ENCODE data around the gene PM20D2. TPM values are rescaled to one million over a fixed set of nuclear protein-coding genes. Genes with fewer than 3 reads are reported as not detected.

The PM20D2 gene
- total RNA-seq, 2 experiments from 2014 or later, result 8.4 to 8.9 TPM

- Mint-ChIP-seq H3K9me3 (no peaks in the 10 kb centered on the region), H3K4me3 (no peak overlapping the region), H3K36me3 (no peaks in the 10 kb centered on the region), H3K27ac (no peak overlapping the region), H3K27me3 (peaks cover 5% of the 10 kb centered on the region), H3K4me1 (ENCODE audit: low read depth) (no peaks in the 10 kb centered on the region)
- DNase-seq, result no peak
- ChIA-PET CTCF (no interaction called here), POLR2A (no interaction called here)
- intact Hi-C loops (cut with micrococcal nuclease), result no loop called here
Measured at GRCh38 chr6:89184344-89184743, 38.5 kb downstream of the PM20D2 start.

- Mint-ChIP-seq H3K4me3 (no peak overlapping the region), H3K36me3 (no peaks in the 10 kb centered on the region), H3K27me3 (peaks cover 6% of the 10 kb centered on the region), H3K4me1 (ENCODE audit: low read depth) (no peaks in the 10 kb centered on the region), H3K9me3 (no peaks in the 10 kb centered on the region), H3K27ac (no peak overlapping the region)
- ChIA-PET POLR2A (no interaction called here), CTCF (no interaction called here)
- no peak for DNase-seq
- intact Hi-C loops (cut with micrococcal nuclease), result no loop called here
Measured at GRCh38 chr6:89186762-89187161, 40.9 kb downstream of the PM20D2 start.

GRCh38 chr6:89187504-89187903 is 41.6 kb downstream of the PM20D2 start:
- CTCF ChIA-PET, result no interaction called here
- POLR2A ChIA-PET, result no interaction called here
- intact Hi-C loops (cut with micrococcal nuclease), result no loop called here
- Mint-ChIP-seq H3K9me3 (no peaks in the 10 kb centered on the region), H3K4me3 (no peak overlapping the region), H3K27me3 (peaks cover 6% of the 10 kb centered on the region), H3K27ac (no peak overlapping the region), H3K4me1 (ENCODE audit: low read depth) (no peaks in the 10 kb centered on the region), H3K36me3 (no peaks in the 10 kb centered on the region)
- no peak for DNase-seq

- Mint-ChIP-seq H3K27ac (no peak overlapping the region), H3K27me3 (peaks cover 7% of the 10 kb centered on the region), H3K4me3 (no peak overlapping the region), H3K36me3 (peaks cover 4% of the 10 kb centered on the region), H3K9me3 (peaks cover 22% of the 10 kb centered on the region), H3K4me1 (ENCODE audit: low read depth) (no peaks in the 10 kb centered on the region)
- no peak for DNase-seq
- intact Hi-C loops (cut with micrococcal nuclease), result no loop called here
- ChIA-PET POLR2A (no interaction called here), CTCF (no interaction called here)
Measured at GRCh38 chr6:89190741-89191140, 44.9 kb downstream of the PM20D2 start.

GRCh38 chr6:89194559-89194958 is 48.7 kb downstream of the PM20D2 start:
- Mint-ChIP-seq H3K4me1 (ENCODE audit: low read depth) (no peaks in the 10 kb centered on the region), H3K27me3 (peaks cover 7% of the 10 kb centered on the region), H3K27ac (no peak overlapping the region), H3K4me3 (no peak overlapping the region), H3K9me3 (peaks cover 25% of the 10 kb centered on the region), H3K36me3 (peaks cover 6% of the 10 kb centered on the region)
- CTCF ChIA-PET, result interaction anchor here (0.9 kb wide), 1 partner anchor 116 kb away, joined by 3 read pairs; no protein-coding TSS in a partner anchor
- DNase-seq, result no peak
- intact Hi-C loops (cut with micrococcal nuclease), result no loop called here
- POLR2A ChIA-PET, result no interaction called here

GRCh38 chr6:89197141-89197540 is 51.3 kb downstream of the PM20D2 start:
- Mint-ChIP-seq H3K4me1 (ENCODE audit: low read depth) (no peaks in the 10 kb centered on the region), H3K36me3 (peaks cover 6% of the 10 kb centered on the region), H3K27ac (no peak overlapping the region), H3K4me3 (no peak overlapping the region), H3K9me3 (peaks cover 25% of the 10 kb centered on the region), H3K27me3 (peaks cover 8% of the 10 kb centered on the region)
- intact Hi-C loops (cut with micrococcal nuclease), result no loop called here
- ChIA-PET POLR2A (no interaction called here), CTCF (no interaction called here)
- no peak for DNase-seq

- Mint-ChIP-seq H3K36me3 (peaks cover 6% of the 10 kb centered on the region), H3K4me3 (no peak overlapping the region), H3K9me3 (peaks cover 25% of the 10 kb centered on the region), H3K27ac (no peak overlapping the region), H3K27me3 (peaks cover 8% of the 10 kb centered on the region), H3K4me1 (ENCODE audit: low read depth) (no peaks in the 10 kb centered on the region)
- DNase-seq, result no peak
- POLR2A ChIA-PET, result no interaction called here
- intact Hi-C loops (cut with micrococcal nuclease), result no loop called here
- CTCF ChIA-PET, result no interaction called here
Measured at GRCh38 chr6:89198235-89198634, 52.4 kb downstream of the PM20D2 start.

GRCh38 chr6:89199579-89199978 is 53.7 kb downstream of the PM20D2 start:
- no peak for DNase-seq
- intact Hi-C loops (cut with micrococcal nuclease), result no loop called here
- no peaks in the 10 kb centered on the region for H3K4me1 Mint-ChIP-seq (ENCODE audit: low read depth)
- no peak overlapping the region for H3K27ac Mint-ChIP-seq
- peaks cover 14% of the 10 kb centered on the region for H3K9me3 Mint-ChIP-seq
- H3K27me3 Mint-ChIP-seq, result peaks cover 8% of the 10 kb centered on the region
- ChIA-PET CTCF (interaction anchor here (0.6 kb wide), 1 partner anchor 35 kb away, joined by 4 read pairs; no protein-coding TSS in a partner anchor), POLR2A (no interaction called here)
- no peak overlapping the region for H3K4me3 Mint-ChIP-seq
- peaks cover 5% of the 10 kb centered on the region for H3K36me3 Mint-ChIP-seq

- CTCF ChIA-PET, result interaction anchor here (1.2 kb wide), 1 partner anchor 408 kb away, joined by 5 read pairs; no protein-coding TSS in a partner anchor
- H3K9me3 Mint-ChIP-seq, result peaks cover 3% of the 10 kb centered on the region
- no peak for DNase-seq
- POLR2A ChIA-PET, result interaction anchor here (0.6 kb wide), 1 partner anchor 197 kb away, joined by 3 read pairs; no protein-coding TSS in a partner anchor
- peaks cover 1% of the 10 kb centered on the region for H3K36me3 Mint-ChIP-seq
- H3K27me3 Mint-ChIP-seq, result peaks cover 3% of the 10 kb centered on the region
- intact Hi-C loops (cut with micrococcal nuclease), result no loop called here
- no peaks in the 10 kb centered on the region for H3K4me1 Mint-ChIP-seq (ENCODE audit: low read depth)
- H3K27ac Mint-ChIP-seq, result no peak overlapping the region
- H3K4me3 Mint-ChIP-seq, result no peak overlapping the region
Measured at GRCh38 chr6:89200706-89201215, 54.9 kb downstream of the PM20D2 start.

GRCh38 chr6:89204096-89204495 is 58.2 kb downstream of the PM20D2 start:
- Mint-ChIP-seq H3K9me3 (no peaks in the 10 kb centered on the region), H3K27ac (no peak overlapping the region)
- POLR2A ChIA-PET, result no interaction called here

GRCh38 chr6:89205819-89206218 is 60.0 kb downstream of the PM20D2 start:
- no peaks in the 10 kb centered on the region for H3K36me3 Mint-ChIP-seq
- CTCF ChIA-PET, result no interaction called here

More at GRCh38 chr6:89204096-89204495, 58.2 kb downstream of the PM20D2 start:
- CTCF ChIA-PET, result no interaction called here
- Mint-ChIP-seq H3K27me3 (peaks cover 3% of the 10 kb centered on the region), H3K4me1 (ENCODE audit: low read depth) (no peaks in the 10 kb centered on the region), H3K4me3 (no peak overlapping the region), H3K36me3 (no peaks in the 10 kb centered on the region)
- DNase-seq, result no peak
- intact Hi-C loops (cut with micrococcal nuclease), result no loop called here

GRCh38 chr6:89208551-89208950 is 62.7 kb downstream of the PM20D2 start:
- intact Hi-C loops (cut with micrococcal nuclease), result no loop called here
- H3K27me3 Mint-ChIP-seq, result peaks cover 6% of the 10 kb centered on the region
- H3K36me3 Mint-ChIP-seq, result no peaks in the 10 kb centered on the region
- ChIA-PET CTCF (no interaction called here), POLR2A (no interaction called here)
- H3K9me3 Mint-ChIP-seq, result no peaks in the 10 kb centered on the region
- no peak for DNase-seq
- no peaks in the 10 kb centered on the region for H3K4me1 Mint-ChIP-seq (ENCODE audit: low read depth)
- H3K27ac Mint-ChIP-seq, result no peak overlapping the region
- H3K4me3 Mint-ChIP-seq, result no peak overlapping the region

More at GRCh38 chr6:89205819-89206218, 60.0 kb downstream of the PM20D2 start:
- Mint-ChIP-seq H3K27me3 (peaks cover 4% of the 10 kb centered on the region), H3K9me3 (no peaks in the 10 kb centered on the region), H3K4me1 (ENCODE audit: low read depth) (no peaks in the 10 kb centered on the region), H3K27ac (no peak overlapping the region), H3K4me3 (no peak overlapping the region)
- DNase-seq, result no peak
- POLR2A ChIA-PET, result interaction anchor here (0.6 kb wide), 2 partner anchors 918 to 1121 kb away, joined by 3 to 4 read pairs; no protein-coding TSS in a partner anchor
- intact Hi-C loops (cut with micrococcal nuclease), result no loop called here

- no peaks in the 10 kb centered on the region for H3K9me3 Mint-ChIP-seq
- POLR2A ChIA-PET, result no interaction called here
- no peak for DNase-seq
- H3K27ac Mint-ChIP-seq, result no peak overlapping the region
- no peaks in the 10 kb centered on the region for H3K4me1 Mint-ChIP-seq (ENCODE audit: low read depth)
- no peak overlapping the region for H3K4me3 Mint-ChIP-seq
- H3K27me3 Mint-ChIP-seq, result peaks cover 6% of the 10 kb centered on the region
- intact Hi-C loops (cut with micrococcal nuclease), result no loop called here
- H3K36me3 Mint-ChIP-seq, result no peaks in the 10 kb centered on the region
- CTCF ChIA-PET, result interaction anchor here (0.7 kb wide), 1 partner anchor 153 kb away, joined by 3 read pairs; no protein-coding TSS in a partner anchor
Measured at GRCh38 chr6:89209457-89209856, 63.6 kb downstream of the PM20D2 start.

All from activated CD4-positive, alpha-beta memory T cell treated with anti-CD3 and anti-CD28 coated beads for 36 hours (primary cell).